Measurements from ENCODE around the gene TGFBI. TPM values are rescaled to one million over a fixed set of nuclear protein-coding genes. Genes with fewer than 3 reads are reported as not detected.

The TGFBI gene
- total and polyA plus RNA-seq, 12 donors = 26.8 to 200 (median 104) TPM

DNA sequence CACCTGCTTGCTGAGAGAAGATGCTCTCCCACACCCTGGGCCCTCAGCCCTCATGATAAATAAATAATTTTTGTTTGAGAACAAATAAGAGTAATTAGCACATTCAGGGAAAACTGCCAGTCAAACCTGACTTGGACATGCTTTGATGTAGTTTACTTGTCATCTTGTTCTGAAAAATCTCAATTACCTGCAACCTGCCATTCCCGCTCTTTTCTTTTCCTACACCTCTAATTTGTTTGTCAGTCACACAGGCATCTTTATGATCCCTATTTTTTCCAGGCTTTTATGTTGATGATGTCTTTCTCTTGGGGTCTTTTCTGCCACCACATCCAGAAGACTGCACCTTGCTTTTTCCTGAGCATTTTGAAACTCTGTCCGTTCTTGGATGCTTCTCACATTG lies 28.6 kb upstream of the TGFBI start:
- Histone ChIP-seq H3K9me3 (replicated peaks in 1 of 3) (no peaks in the 10 kb centered on the region), H3K4me3 (no peak overlapping the region), H3K4me1 (replicated peaks in 1 of 2) (peaks cover 0 to 3% of the 10 kb centered on the region in 2 donors), H3K27me3 (peaks cover 6% of the 10 kb centered on the region), H3K36me3 (replicated peaks in 1 of 2) (no peaks in the 10 kb centered on the region), H3K27ac (peak overlapping the region in 1 of 5 donors; percentile 78)
- DNase-seq = no peak
- WGBS, 4 donors = 89 to 95% (median 92%) methylated on average over 2 of the region's 2 CpGs
- TF ChIP-seq, protein P1, sequence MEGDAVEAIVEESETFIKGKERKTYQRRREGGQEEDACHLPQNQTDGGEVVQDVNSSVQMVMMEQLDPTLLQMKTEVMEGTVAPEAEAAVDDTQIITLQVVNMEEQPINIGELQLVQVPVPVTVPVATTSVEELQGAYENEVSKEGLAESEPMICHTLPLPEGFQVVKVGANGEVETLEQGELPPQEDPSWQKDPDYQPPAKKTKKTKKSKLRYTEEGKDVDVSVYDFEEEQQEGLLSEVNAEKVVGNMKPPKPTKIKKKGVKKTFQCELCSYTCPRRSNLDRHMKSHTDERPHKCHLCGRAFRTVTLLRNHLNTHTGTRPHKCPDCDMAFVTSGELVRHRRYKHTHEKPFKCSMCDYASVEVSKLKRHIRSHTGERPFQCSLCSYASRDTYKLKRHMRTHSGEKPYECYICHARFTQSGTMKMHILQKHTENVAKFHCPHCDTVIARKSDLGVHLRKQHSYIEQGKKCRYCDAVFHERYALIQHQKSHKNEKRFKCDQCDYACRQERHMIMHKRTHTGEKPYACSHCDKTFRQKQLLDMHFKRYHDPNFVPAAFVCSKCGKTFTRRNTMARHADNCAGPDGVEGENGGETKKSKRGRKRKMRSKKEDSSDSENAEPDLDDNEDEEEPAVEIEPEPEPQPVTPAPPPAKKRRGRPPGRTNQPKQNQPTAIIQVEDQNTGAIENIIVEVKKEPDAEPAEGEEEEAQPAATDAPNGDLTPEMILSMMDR (IDR thresholded peaks at IDR 0.05) = no peak
- intact Hi-C loops (cut with DNase I) = no loop called here

DNA sequence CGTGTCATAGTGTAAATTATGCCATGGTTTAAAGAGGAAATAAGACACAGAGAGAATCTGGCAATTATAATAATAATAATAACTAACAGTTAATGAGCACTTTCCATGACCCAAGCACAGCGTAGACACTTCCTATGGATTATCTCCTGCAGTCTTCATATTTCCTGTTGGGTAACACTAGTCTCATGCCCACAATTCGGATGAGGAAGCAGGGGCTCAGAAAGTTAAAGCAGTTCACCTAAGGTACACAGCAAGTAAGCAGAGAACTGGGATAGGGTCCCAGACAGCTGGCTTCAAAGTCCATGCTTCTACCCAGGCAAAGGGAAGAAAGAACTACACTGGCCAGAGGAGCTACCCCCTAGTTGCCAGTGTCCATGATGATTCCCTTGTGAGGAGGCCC lies 27.9 kb upstream of the TGFBI start:
- intact Hi-C loops (cut with DNase I) = no loop called here
- Histone ChIP-seq H3K4me1 (replicated peaks in 1 of 2) (peaks cover 0 to 3% of the 10 kb centered on the region in 2 donors), H3K27ac (peak overlapping the region in 2 of 5 donors; percentile 30 to 73), H3K27me3 (peaks cover 6% of the 10 kb centered on the region), H3K9me3 (replicated peaks in 1 of 3) (no peaks in the 10 kb centered on the region), H3K36me3 (replicated peaks in 1 of 2) (no peaks in the 10 kb centered on the region), H3K4me3 (no peak overlapping the region)
- no peak for DNase-seq
- WGBS, 4 donors = 62 to 75% (median 65%) methylated on average over 3 of the region's 3 CpGs
- no peak for TF ChIP-seq POLR2A (IDR thresholded peaks at IDR 0.05)
- TF ChIP-seq, protein P1 (IDR thresholded peaks at IDR 0.05) = no peak

DNA sequence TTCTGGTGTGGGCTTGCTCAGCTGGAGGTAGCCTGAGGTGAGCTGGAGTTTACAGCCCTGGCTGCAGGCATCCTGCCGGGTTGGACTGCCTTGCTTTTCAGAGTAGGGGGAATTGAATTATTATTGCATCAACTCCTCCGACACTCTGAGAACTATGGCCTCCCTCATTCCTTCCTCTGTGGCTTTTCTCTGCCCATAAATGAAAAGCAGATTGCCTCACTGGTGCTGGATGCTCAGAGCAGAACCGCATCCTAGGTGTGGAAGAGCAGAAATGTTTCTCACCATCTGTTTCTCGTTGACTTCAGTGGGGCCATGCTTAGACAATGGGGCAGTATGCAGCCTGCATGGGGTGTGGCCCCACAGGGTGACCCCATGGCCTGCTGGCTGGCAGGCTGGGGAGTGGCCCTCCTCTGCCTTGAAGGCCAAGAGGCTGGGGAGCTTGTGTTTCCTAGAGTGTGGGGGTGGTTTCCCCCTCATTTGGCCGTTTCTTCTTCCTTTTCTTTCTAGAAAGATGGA lies 27.3 kb upstream of the TGFBI start:
- DNase-seq = no peak
- H3K4me3 ChIP-seq = no peak overlapping the region
- peaks cover 0 to 3% of the 10 kb centered on the region in 2 donors for H3K4me1 ChIP-seq (replicated peaks in 1 of 2)
- H3K9me3 ChIP-seq (replicated peaks in 1 of 3) = no peaks in the 10 kb centered on the region
- 42 to 63% (median 57%) methylated on average over 5 of the region's 5 CpGs for WGBS, 4 donors
- no peaks in the 10 kb centered on the region for H3K36me3 ChIP-seq (replicated peaks in 1 of 2)
- TF ChIP-seq, protein P1 (IDR thresholded peaks at IDR 0.05) = no peak
- no peak for TF ChIP-seq POLR2A (IDR thresholded peaks at IDR 0.05)
- peaks cover 6% of the 10 kb centered on the region for H3K27me3 ChIP-seq
- peak overlapping the region in 1 of 5 donors; percentile 73 for H3K27ac ChIP-seq
- intact Hi-C loops (cut with DNase I) = no loop called here

DNA sequence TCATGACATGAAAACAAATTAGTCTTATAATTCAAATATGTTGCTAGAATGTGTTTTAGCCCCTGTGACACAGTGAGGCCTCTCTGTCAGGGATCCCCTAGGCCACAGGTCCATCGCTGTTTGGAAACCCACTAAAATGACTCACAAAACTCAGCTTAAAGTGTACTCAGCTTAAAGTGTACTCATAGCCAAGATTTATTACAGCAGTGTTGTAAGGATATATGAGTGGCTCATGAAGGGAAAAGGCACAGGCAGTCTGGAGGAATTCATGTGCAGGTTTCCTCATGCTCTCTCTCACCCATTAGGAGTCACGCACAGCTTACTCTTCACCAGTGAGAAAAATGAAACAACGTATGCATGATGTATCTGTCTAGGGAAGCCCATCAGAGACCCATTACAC lies 24.4 kb upstream of the TGFBI start:
- WGBS, 4 donors = 89 to 98% (median 93%) methylated on average over 3 of the region's 3 CpGs
- Histone ChIP-seq H3K27me3 (peaks cover 6% of the 10 kb centered on the region), H3K9me3 (replicated peaks in 1 of 3) (no peaks in the 10 kb centered on the region), H3K36me3 (replicated peaks in 1 of 2) (no peaks in the 10 kb centered on the region), H3K27ac (no peak overlapping the region), H3K4me1 (replicated peaks in 1 of 2) (no peaks in the 10 kb centered on the region), H3K4me3 (no peak overlapping the region)
- intact Hi-C loops (cut with DNase I) = no loop called here
- no peak for DNase-seq
- no peak for TF ChIP-seq POLR2A (IDR thresholded peaks at IDR 0.05)
- TF ChIP-seq, protein P1 (IDR thresholded peaks at IDR 0.05) = no peak

Data from adrenal gland (tissue), 12 donors.